H1 (cell line): ENCODE measurements around the gene PPIL3. TPM values are rescaled to one million over a fixed set of nuclear protein-coding genes. Genes with fewer than 3 reads are reported as not detected.

Experiments used
- CTCF ChIA-PET: fragments of 300-600 bp; sonication (Branson Sonifier 250); formaldehyde crosslinking; loops from one replicate; lab custom pipeline; 2021; ENCODE audit not compliant: partially characterized antibody; lab: Charles Lee
- POLR2A ChIA-PET: fragments of 300-600 bp; sonication (Branson Sonifier 250); formaldehyde crosslinking; loops from one replicate; lab custom pipeline; 2021; ENCODE audit warnings: inconsistent platforms; ENCODE audit not compliant: partially characterized antibody; lab: Charles Lee
- DNase-seq, 2 experiments: peaks; one replicate each; pipeline versions ENCODE4 v3.0.0 to v3.0.0-alpha.2; 2010 to 2022; ENCODE audit warnings: low spot score in 2 of 2, low read depth in 1 of 2, mixed read lengths in 1 of 2
- FAIRE-seq: peaks from 2 replicates; lab custom pipeline; 2011; peaks lifted over from hg19 to GRCh38; lab: Jason Lieb, UNC
- H2AFZ ChIP-seq: 2 replicates; pipeline ENCODE4 v1.8.1; 2012; ENCODE audit warnings: low read length, inconsistent platforms
- H2AK5ac ChIP-seq: 2 replicates; pipeline ENCODE4 v1.6.1; 2013; ENCODE audit warnings: low read depth, low read length
- H2BK120ac ChIP-seq: replicated peaks from 2 replicates; pipeline ENCODE3; 2013; ENCODE audit warnings: low read depth, low read length, inconsistent platforms
- H2BK12ac ChIP-seq: 2 replicates; pipeline ENCODE4 v1.6.1; 2013; ENCODE audit warnings: low read depth, low read length
- H2BK15ac ChIP-seq: 2 replicates; pipeline ENCODE4 v1.6.1; 2013; ENCODE audit warnings: low read length
- H2BK20ac ChIP-seq: 2 replicates; pipeline ENCODE4 v1.6.1; 2013; ENCODE audit warnings: low read length
- H2BK5ac ChIP-seq: 2 replicates; pipeline ENCODE4 v1.6.1; 2013; ENCODE audit warnings: low read depth, low read length
- H3K14ac ChIP-seq: 2 replicates; pipeline ENCODE4 v1.6.1; 2013; ENCODE audit warnings: inconsistent platforms; ENCODE audit not compliant: insufficient read length
- H3K18ac ChIP-seq: 2 replicates; pipeline ENCODE4 v1.6.1; 2013; ENCODE audit warnings: low read length; ENCODE audit errors: extremely low read depth
- H3K23ac ChIP-seq: 2 replicates; pipeline ENCODE4 v1.6.1; 2013; ENCODE audit warnings: inconsistent platforms; ENCODE audit not compliant: insufficient read length
- H3K23me2 ChIP-seq: 2 replicates; pipeline ENCODE4 v1.6.1; 2013; ENCODE audit warnings: low read depth, low read length
- H3K27ac ChIP-seq: 2 replicates; pipeline ENCODE4 v1.6.1; 2011; ENCODE audit warnings: low read depth, low read length, inconsistent platforms
- H3K27me3 ChIP-seq, 4 experiments: replicated peaks in 1 of 4; 1 replicate in 1 of 4; 2 replicates in 3 of 4; pipeline versions ENCODE4 v1.6.1 to v1.8.1; 2011 to 2013; ENCODE audit warnings: low read length in 3 of 4, mild to moderate bottlenecking in 3 of 4, inconsistent platforms in 2 of 4, mixed read lengths in 2 of 4, moderate library complexity in 1 of 4; ENCODE audit not compliant: control insufficient read depth in 3 of 4, insufficient read depth in 3 of 4; ENCODE audit errors: extremely low read depth in 1 of 4
- H3K36me3 ChIP-seq, 4 experiments: 2 replicates each; pipeline versions ENCODE4 v1.6.1 to v1.8.1; 2011 to 2013; ENCODE audit warnings: mild to moderate bottlenecking in 4 of 4, low read length in 3 of 4, moderate library complexity in 2 of 4, control low read depth in 1 of 4, inconsistent platforms in 1 of 4; ENCODE audit not compliant: insufficient read depth in 4 of 4, control insufficient read depth in 2 of 4
- H3K4ac ChIP-seq: replicated peaks from 2 replicates; pipeline ENCODE3; 2013; ENCODE audit warnings: low read length, low read depth, mixed read lengths, inconsistent platforms; ENCODE audit not compliant: insufficient read length
- H3K4me1 ChIP-seq, 4 experiments: replicated peaks in 1 of 4; 1 replicate in 1 of 4; 2 replicates in 3 of 4; pipeline versions ENCODE4 v1.6.1 to v1.8.1; 2011 to 2013; ENCODE audit warnings: low read length in 3 of 4, inconsistent platforms in 2 of 4, mixed read lengths in 1 of 4; ENCODE audit not compliant: insufficient read depth in 4 of 4, control insufficient read depth in 3 of 4
- H3K4me2 ChIP-seq, 2 experiments: 2 replicates each; pipeline versions ENCODE4 v1.6.1 to v1.8.1; 2011 to 2013; ENCODE audit warnings: low read depth in 2 of 2, low read length in 2 of 2, control low read depth in 1 of 2, inconsistent platforms in 1 of 2, mild to moderate bottlenecking in 1 of 2; ENCODE audit not compliant: insufficient read depth in 1 of 2
- H3K4me3 ChIP-seq, 4 experiments: fragments of 200-600, 300-600 bp in 1 of 4; sonication (generic), shearing (Covaris generic), sonication (Bioruptor Twin) in 1 of 4; 2 replicates each; pipeline versions ENCODE4 v1.5.1 to v1.8.1; 2011 to 2016; ENCODE audit warnings: low read length in 4 of 4, low read depth in 3 of 4, control low read depth in 2 of 4, inconsistent platforms in 2 of 4, mild to moderate bottlenecking in 2 of 4, mixed read lengths in 1 of 4, moderate library complexity in 1 of 4; ENCODE audit not compliant: insufficient read depth in 2 of 4; ENCODE audit errors: extremely low read depth in 1 of 4
- H3K56ac ChIP-seq: replicated peaks from 2 replicates; pipeline ENCODE3; 2013; ENCODE audit warnings: low read depth, mild to moderate bottlenecking, mixed read lengths, low read length, inconsistent platforms; ENCODE audit not compliant: insufficient read length
- H3K79me1 ChIP-seq: 2 replicates; pipeline ENCODE4 v1.6.1; 2013; ENCODE audit warnings: low read depth, low read length, control low read depth
- H3K79me2 ChIP-seq, 2 experiments: 2 replicates each; pipeline versions ENCODE4 v1.6.1 to v1.8.1; 2012 to 2013; ENCODE audit warnings: low read length in 2 of 2, mild to moderate bottlenecking in 2 of 2, inconsistent platforms in 1 of 2; ENCODE audit not compliant: insufficient read depth in 2 of 2, control insufficient read depth in 1 of 2
- H3K9ac ChIP-seq, 4 experiments: replicated peaks in 1 of 4; 1 replicate in 1 of 4; 2 replicates in 3 of 4; pipeline versions ENCODE4 v1.6.1 to v1.8.1; 2011 to 2013; ENCODE audit warnings: low read depth in 3 of 4, low read length in 3 of 4, control low read depth in 2 of 4, mild to moderate bottlenecking in 2 of 4, moderate library complexity in 2 of 4, inconsistent platforms in 1 of 4; ENCODE audit errors: extremely low read depth in 1 of 4
- H3K9me3 ChIP-seq, 2 experiments: 2 replicates each; pipeline versions ENCODE4 v1.6.1 to v1.8.1; 2012 to 2013; ENCODE audit warnings: mild to moderate bottlenecking in 2 of 2, moderate library complexity in 2 of 2, control low read depth in 1 of 2, inconsistent platforms in 1 of 2, low read depth in 1 of 2, low read length in 1 of 2, mixed read lengths in 1 of 2; ENCODE audit not compliant: insufficient read depth in 2 of 2
- H4K20me1 ChIP-seq, 2 experiments: replicated peaks in 1 of 2; 2 replicates each; pipeline versions ENCODE3 to v1.8.1; 2011 to 2013; ENCODE audit warnings: inconsistent platforms in 2 of 2, low read length in 2 of 2, mild to moderate bottlenecking in 1 of 2; ENCODE audit not compliant: insufficient read depth in 2 of 2, control insufficient read depth in 1 of 2
- H4K5ac ChIP-seq: 2 replicates; pipeline ENCODE4 v1.6.1; 2013; ENCODE audit warnings: low read length, low read depth, mixed read lengths, inconsistent platforms; ENCODE audit not compliant: insufficient read length
- H4K8ac ChIP-seq: 2 replicates; pipeline ENCODE4 v1.8.0; 2013; ENCODE audit warnings: mild to moderate bottlenecking, moderate library complexity, low read length, inconsistent platforms; ENCODE audit not compliant: insufficient read depth; ENCODE audit errors: extremely low read depth
- H4K91ac ChIP-seq: replicated peaks from 2 replicates; pipeline ENCODE3; 2013; ENCODE audit warnings: low read length, mixed read lengths, inconsistent platforms; ENCODE audit not compliant: insufficient read length
- ATF3 ChIP-seq: IDR thresholded peaks from 2 replicates; pipeline ENCODE4 v1.6.1; 2011; ENCODE audit warnings: low read depth, mild to moderate bottlenecking, low read length; ENCODE audit not compliant: insufficient read depth
- BACH1 ChIP-seq: IDR thresholded peaks from 2 replicates; pipeline ENCODE4 v1.6.1; 2012; ENCODE audit warnings: low read length, improper control_type of control experiment
- CHD1 ChIP-seq: IDR thresholded peaks from 2 replicates; pipeline ENCODE4 v1.6.1; 2012; ENCODE audit warnings: low read depth, low read length, improper control_type of control experiment
- EZH2 ChIP-seq: fragments of 200-600 bp; sonication (generic); IDR thresholded peaks from 2 replicates; pipeline ENCODE4 v1.7.1; 2012; ENCODE audit warnings: low read depth, mild to moderate bottlenecking, moderate library complexity, low read length, inconsistent platforms; ENCODE audit not compliant: severe bottlenecking
- JUND ChIP-seq: IDR thresholded peaks from 2 replicates; pipeline ENCODE4 v1.6.1; 2011; ENCODE audit warnings: mild to moderate bottlenecking, improper control_type of control experiment, low read length
- KDM5A ChIP-seq: fragments of 200-600 bp; IDR thresholded peaks from 2 replicates; pipeline ENCODE4 v1.7.1; 2012; ENCODE audit warnings: mild to moderate bottlenecking, low read length, inconsistent platforms, mixed read lengths
- MAX ChIP-seq: IDR thresholded peaks from 2 replicates; pipeline ENCODE4 v1.6.1; 2012; ENCODE audit warnings: inconsistent platforms
- NANOG ChIP-seq: IDR thresholded peaks from 2 replicates; pipeline ENCODE4 v1.6.1; 2011; ENCODE audit warnings: low read length, low read depth, mild to moderate bottlenecking, inconsistent platforms; ENCODE audit not compliant: insufficient read depth, poor library complexity, severe bottlenecking
- POLR2A ChIP-seq, 2 experiments: IDR thresholded peaks; 1 replicate in 1 of 2; 2 replicates in 1 of 2; pipeline ENCODE4 v1.6.1; 2011; ENCODE audit warnings: low read depth in 2 of 2, low read length in 2 of 2, mild to moderate bottlenecking in 2 of 2; ENCODE audit errors: control extremely low read depth in 1 of 2
- RFX5 ChIP-seq: IDR thresholded peaks from 2 replicates; pipeline ENCODE4 v1.6.1; 2011; ENCODE audit warnings: low read depth, low read length, improper control_type of control experiment, borderline replicate concordance
- RNF2 ChIP-seq: fragments of 200-900, 300-1000 bp; sonication (generic); IDR thresholded peaks from 2 replicates; pipeline ENCODE4 v1.7.1; 2016; ENCODE audit warnings: borderline replicate concordance, low read depth, mild to moderate bottlenecking, antibody characterized with exemption, low read length; ENCODE audit not compliant: poor library complexity, severe bottlenecking; ENCODE audit errors: missing control alignments
- SIRT6 ChIP-seq: IDR thresholded peaks from one replicate; pipeline ENCODE4 v1.7.1; 2012; ENCODE audit warnings: low read length, inconsistent platforms
- TAF7 ChIP-seq: optimal IDR thresholded peaks from 2 replicates; pipeline ENCODE3; 2011; ENCODE audit warnings: low read depth, mild to moderate bottlenecking, inconsistent platforms, low read length, moderate library complexity, borderline replicate concordance
- ZNF274 ChIP-seq: IDR thresholded peaks from 2 replicates; pipeline ENCODE4 v1.7.0; 2012; ENCODE audit warnings: low read length, borderline replicate concordance; ENCODE audit errors: extremely low read depth
- WGBS, 2 experiments: shearing (Covaris generic) in 1 of 2; methylation state at CpG; one replicate each; pipeline versions ENCODE4 v1.1.6 to v1.1.7; 2013 to 2015; ENCODE audit warnings: low lambda C conversion rate in 2 of 2, mixed read lengths in 2 of 2, inconsistent platforms in 1 of 2, low coverage in 1 of 2, missing lambda C conversion rate in 1 of 2; ENCODE audit not compliant: insufficient replicate concordance in 2 of 2, insufficient coverage in 1 of 2, insufficient read length in 1 of 2; ENCODE audit errors: extremely low coverage in 1 of 2, missing lambda C conversion rate in 1 of 2; 5-methylcytosine and 5-hydroxymethylcytosine counted together
- polyA plus RNA-seq, 7 experiments: library from polyadenylated mRNA; depleted of rRNA in 3 of 7; stranded (reverse) in 5 of 7; unstranded in 2 of 7; fragments of >200 nt in 5 of 7; fragments of 200-250 nt in 2 of 7; gene quantifications; 1 replicate in 5 of 7; 2 replicates in 1 of 7; 4 replicates in 1 of 7; pipeline versions ENCODE4 v1.2.1 to v1.2.3, GENCODE V29; 2011 to 2013; ENCODE audit warnings: missing spikeins in 2 of 7, mixed read lengths in 2 of 7
- total RNA-seq: library from RNA; stranded (reverse); fragmentation: NEBNext Ultra II Directional; extraction: Animal tissue kit (Norgen Biotek cat#: 25700); gene quantifications from 2 replicates; pipeline ENCODE4 v1.2.1, GENCODE V29; 2021

Gene PPIL3
- total and polyA plus RNA-seq, 2 of the 8 experiments (the other 6 are each of a cell fraction or from before 2014, with no cell fraction given), result 30.4 to 48.7 TPM

GRCh38 chr2:200834701-200835100 lies 54.2 kb downstream of the PPIL3 start:
- Histone ChIP-seq H3K79me2 (no peaks in the 10 kb centered on the region), H3K9ac (no peak overlapping the region), H4K91ac (no peak overlapping the region), H2BK20ac (no peak overlapping the region), H3K79me1 (no peaks in the 10 kb centered on the region), H3K4me3 (no peak overlapping the region), H3K56ac (no peak overlapping the region), H3K23me2 (no peaks in the 10 kb centered on the region), H3K9me3 (peaks cover 3 to 10% of the 10 kb centered on the region in 2 experiments; a peak in 2 of 4 replicates), H2BK12ac (no peak overlapping the region), H4K8ac (no peak overlapping the region), H3K14ac (no peak overlapping the region), H2AK5ac (no peak overlapping the region), H3K4ac (no peak overlapping the region), H4K5ac (no peak overlapping the region), H4K20me1 (no peaks in the 10 kb centered on the region), H3K36me3 (no peaks in the 10 kb centered on the region; a peak in 1 of 8 replicates), H3K18ac (no peak overlapping the region), H3K27me3 (no peaks in the 10 kb centered on the region), H2BK15ac (no peak overlapping the region), H2BK120ac (no peak overlapping the region), H3K4me1 (peaks cover 0 to 4% (median 3%) of the 10 kb centered on the region in 4 experiments; a peak in 4 of 7 replicates), H2AFZ (no peak overlapping the region), H3K23ac (no peak overlapping the region), H3K27ac (no peak overlapping the region), H2BK5ac (no peak overlapping the region), H3K4me2 (no peak overlapping the region)
- CTCF ChIA-PET, result interaction anchor here (0.9 kb wide), 1 partner anchor 10 kb away, joined by 4 read pairs; no protein-coding TSS in a partner anchor
- DNase-seq, result no peak
- 91% methylated on average over 4 of the region's 4 CpGs; no CpG with 5 or more reads in 1 of the 2 experiments for WGBS, 2 experiments
- no peak for FAIRE-seq
- POLR2A ChIA-PET, result no interaction called here
- TF ChIP-seq POLR2A (IDR thresholded peaks at IDR 0.05; ENCODE audit: control extremely low read depth in 1 of 2, low read depth in 2 of 2, low read length in 2 of 2), result no peak
- TF ChIP-seq RFX5, result no peak
- TF ChIP-seq ATF3, result no peak
- no peak for TF ChIP-seq ZNF274
- no peak for TF ChIP-seq TAF7
- TF ChIP-seq MAX, result no peak
- no peak for TF ChIP-seq SIRT6
- no peak for TF ChIP-seq RNF2
- no peak for TF ChIP-seq BACH1
- TF ChIP-seq KDM5A, result no peak
- no peak for TF ChIP-seq EZH2
- no peak for TF ChIP-seq NANOG
- no peak for TF ChIP-seq CHD1
- TF ChIP-seq JUND, result no peak
